ENCODE results near the gene SACM1L. TPM values are rescaled to one million over a fixed set of nuclear protein-coding genes. Genes with fewer than 3 reads are reported as not detected.

Gene SACM1L
- total RNA-seq, 1 experiment from 2014 or later: 30.1 TPM

DNA sequence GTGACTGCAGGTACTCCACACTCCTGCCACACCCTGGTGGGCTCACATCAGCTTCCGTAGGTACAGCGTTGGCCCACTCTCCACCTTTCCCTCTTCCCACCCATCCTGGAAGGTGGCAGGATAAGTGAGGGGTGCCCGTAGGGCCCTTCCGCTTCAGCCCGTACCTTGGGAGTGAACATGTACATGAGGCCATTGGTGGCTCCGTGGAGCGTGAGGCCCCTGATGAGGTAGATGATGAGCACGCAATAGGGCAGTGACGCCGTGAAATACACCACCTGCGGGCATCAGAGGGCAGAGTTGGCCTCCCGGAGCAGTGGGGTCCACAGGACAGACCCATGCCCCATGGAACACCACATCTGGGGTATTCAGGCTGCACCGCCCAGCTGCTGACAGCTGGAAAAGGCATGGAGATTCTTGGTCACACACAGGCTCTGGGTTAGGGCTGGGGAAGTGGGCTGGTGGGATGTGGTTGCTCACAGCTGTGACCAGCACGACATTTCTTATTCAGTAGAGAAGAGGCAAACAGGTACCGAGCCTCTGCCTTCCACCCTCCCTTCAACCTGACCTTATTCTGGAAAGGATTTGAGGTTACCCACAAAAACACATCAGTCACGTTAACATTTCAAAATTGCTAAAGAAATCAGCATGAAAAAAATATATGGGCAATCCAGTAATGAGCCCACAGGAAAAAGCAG, 83.3 kb downstream of the SACM1L start:
- no peaks in the 10 kb centered on the region for H3K4me1 ChIP-seq (ENCODE audit: insufficient read depth, low read length)
- no peak overlapping the region for H3K9ac ChIP-seq (ENCODE audit: low read length)
- no peaks in the 10 kb centered on the region for H3K79me2 ChIP-seq (ENCODE audit: low read length)
- BruUV-seq (replicated peaks): no TSS peak
- no peak overlapping the region for H3K4me2 ChIP-seq (ENCODE audit: low read length)
- DNase-seq (no peak), ATAC-seq (no peak)
- H3K27me3 ChIP-seq (ENCODE audit: low read length): no peaks in the 10 kb centered on the region
- H3K9me2 ChIP-seq (replicated peaks; ENCODE audit: low read length): no peaks in the 10 kb centered on the region
- H2AFZ ChIP-seq (ENCODE audit: low read length): no peak overlapping the region
- CTCF ChIA-PET: no interaction called here
- H3F3A ChIP-seq (ENCODE audit: low read length, unreplicated experiment): no peaks in the 10 kb centered on the region
- H3K36me3 ChIP-seq (ENCODE audit: low read depth, low read length): no peaks in the 10 kb centered on the region
- no peaks in the 10 kb centered on the region for H3K9me3 ChIP-seq (ENCODE audit: low read length)
- TF ChIP-seq, protein P1, sequence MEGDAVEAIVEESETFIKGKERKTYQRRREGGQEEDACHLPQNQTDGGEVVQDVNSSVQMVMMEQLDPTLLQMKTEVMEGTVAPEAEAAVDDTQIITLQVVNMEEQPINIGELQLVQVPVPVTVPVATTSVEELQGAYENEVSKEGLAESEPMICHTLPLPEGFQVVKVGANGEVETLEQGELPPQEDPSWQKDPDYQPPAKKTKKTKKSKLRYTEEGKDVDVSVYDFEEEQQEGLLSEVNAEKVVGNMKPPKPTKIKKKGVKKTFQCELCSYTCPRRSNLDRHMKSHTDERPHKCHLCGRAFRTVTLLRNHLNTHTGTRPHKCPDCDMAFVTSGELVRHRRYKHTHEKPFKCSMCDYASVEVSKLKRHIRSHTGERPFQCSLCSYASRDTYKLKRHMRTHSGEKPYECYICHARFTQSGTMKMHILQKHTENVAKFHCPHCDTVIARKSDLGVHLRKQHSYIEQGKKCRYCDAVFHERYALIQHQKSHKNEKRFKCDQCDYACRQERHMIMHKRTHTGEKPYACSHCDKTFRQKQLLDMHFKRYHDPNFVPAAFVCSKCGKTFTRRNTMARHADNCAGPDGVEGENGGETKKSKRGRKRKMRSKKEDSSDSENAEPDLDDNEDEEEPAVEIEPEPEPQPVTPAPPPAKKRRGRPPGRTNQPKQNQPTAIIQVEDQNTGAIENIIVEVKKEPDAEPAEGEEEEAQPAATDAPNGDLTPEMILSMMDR (conservative IDR thresholded peaks at IDR 0.05; ENCODE audit: low read depth, low read length): no peak
- no peak for TF ChIP-seq EZH2phosphoT487 (IDR thresholded peaks at IDR 0.05; ENCODE audit: borderline replicate concordance, low read length)
- no peak for TF ChIP-seq EZH2 (IDR thresholded peaks at IDR 0.05; ENCODE audit: low read length, unreplicated experiment)
- H3K4me3 ChIP-seq (ENCODE audit: low read length): no peak overlapping the region
- H4K20me1 ChIP-seq (ENCODE audit: low read length): no peaks in the 10 kb centered on the region
- no peak overlapping the region for H3K27ac ChIP-seq (ENCODE audit: low read length)
- POLR2A ChIA-PET (ENCODE audit: unreplicated experiment): no interaction called here
- intact Hi-C loops (cut with micrococcal nuclease): no loop called here

- Histone ChIP-seq H2AFZ (ENCODE audit: low read length) (no peak overlapping the region), H3F3A (ENCODE audit: low read length, unreplicated experiment) (no peaks in the 10 kb centered on the region), H3K4me2 (ENCODE audit: low read length) (no peak overlapping the region), H3K9me2 (replicated peaks; ENCODE audit: low read length) (no peaks in the 10 kb centered on the region), H3K27me3 (ENCODE audit: low read length) (no peaks in the 10 kb centered on the region), H3K9ac (ENCODE audit: low read length) (no peak overlapping the region), H3K27ac (ENCODE audit: low read length) (no peak overlapping the region), H3K79me2 (ENCODE audit: low read length) (no peaks in the 10 kb centered on the region), H4K20me1 (ENCODE audit: low read length) (no peaks in the 10 kb centered on the region), H3K9me3 (ENCODE audit: low read length) (no peaks in the 10 kb centered on the region), H3K4me1 (ENCODE audit: insufficient read depth, low read length) (no peaks in the 10 kb centered on the region), H3K4me3 (ENCODE audit: low read length) (no peak overlapping the region), H3K36me3 (ENCODE audit: low read depth, low read length) (no peaks in the 10 kb centered on the region)
- intact Hi-C loops (cut with micrococcal nuclease): no loop called here
- no peak for TF ChIP-seq EZH2 (IDR thresholded peaks at IDR 0.05; ENCODE audit: low read length, unreplicated experiment)
- TF ChIP-seq EZH2phosphoT487 (IDR thresholded peaks at IDR 0.05; ENCODE audit: borderline replicate concordance, low read length): no peak
- TF ChIP-seq, protein P1 (conservative IDR thresholded peaks at IDR 0.05; ENCODE audit: low read depth, low read length): no peak
- ChIA-PET POLR2A (ENCODE audit: unreplicated experiment) (no interaction called here), CTCF (no interaction called here)
- no TSS peak for BruUV-seq (replicated peaks)
- ATAC-seq: no peak
- no peak for DNase-seq
Observed at GRCh38 chr3:45773072-45773471, 83.9 kb downstream of the SACM1L start.

DNA sequence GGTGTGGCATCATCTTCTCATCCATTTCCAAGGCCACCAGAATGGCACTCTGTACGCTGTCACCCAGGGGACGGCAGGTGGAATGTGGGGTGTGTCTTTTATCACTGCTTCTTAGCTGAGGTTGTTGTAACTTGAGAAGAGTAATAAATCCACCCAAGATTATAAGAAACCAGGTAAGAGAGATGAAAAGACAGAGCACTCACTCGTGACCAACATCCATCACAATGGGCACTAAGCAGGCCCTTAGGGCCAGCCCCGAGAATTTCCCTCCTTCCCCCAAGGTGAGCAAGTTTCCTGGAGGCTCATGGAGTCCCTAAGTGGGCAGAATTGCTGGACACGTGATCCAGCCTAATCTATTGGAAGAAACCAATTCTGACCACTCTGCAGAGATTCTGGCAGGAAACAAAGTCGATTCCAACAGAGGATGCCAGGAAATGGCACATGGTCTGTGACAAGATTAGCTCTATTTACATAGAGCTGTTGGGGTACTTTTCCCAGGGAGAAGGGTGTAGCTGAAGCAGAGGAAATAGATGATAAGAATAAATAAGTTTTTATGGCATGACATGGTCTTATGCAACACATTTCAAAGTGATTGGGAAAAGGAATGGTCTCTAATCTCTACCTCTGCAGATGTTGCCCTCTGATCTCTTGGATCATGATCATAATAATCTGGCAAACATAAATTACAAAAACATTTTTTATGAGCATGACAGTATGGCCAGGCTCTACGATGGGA, 84.7 kb downstream of the SACM1L start:
- Histone ChIP-seq H3K79me2 (ENCODE audit: low read length) (no peaks in the 10 kb centered on the region), H3K4me3 (ENCODE audit: low read length) (no peak overlapping the region), H3K9me2 (replicated peaks; ENCODE audit: low read length) (no peaks in the 10 kb centered on the region), H3K4me1 (ENCODE audit: insufficient read depth, low read length) (no peaks in the 10 kb centered on the region), H3K27me3 (ENCODE audit: low read length) (no peaks in the 10 kb centered on the region), H4K20me1 (ENCODE audit: low read length) (no peaks in the 10 kb centered on the region), H3K27ac (ENCODE audit: low read length) (no peak overlapping the region), H3K36me3 (ENCODE audit: low read depth, low read length) (no peaks in the 10 kb centered on the region), H3K9ac (ENCODE audit: low read length) (no peak overlapping the region), H3F3A (ENCODE audit: low read length, unreplicated experiment) (no peaks in the 10 kb centered on the region), H2AFZ (ENCODE audit: low read length) (no peak overlapping the region), H3K4me2 (ENCODE audit: low read length) (no peak overlapping the region), H3K9me3 (ENCODE audit: low read length) (no peaks in the 10 kb centered on the region)
- no peak; the same call in 1 of the 2 replicates for ATAC-seq
- ChIA-PET CTCF (no interaction called here), POLR2A (ENCODE audit: unreplicated experiment) (interaction anchor here (0.5 to 0.6 kb wide), 2 partner anchors 74 to 250 kb away, joined by 4 to 14 read pairs; no protein-coding TSS in a partner anchor)
- TF ChIP-seq, protein P1 (conservative IDR thresholded peaks at IDR 0.05; ENCODE audit: low read depth, low read length): no peak
- TF ChIP-seq EZH2phosphoT487 (IDR thresholded peaks at IDR 0.05; ENCODE audit: borderline replicate concordance, low read length): no peak
- no peak for TF ChIP-seq EZH2 (IDR thresholded peaks at IDR 0.05; ENCODE audit: low read length, unreplicated experiment)
- BruUV-seq (replicated peaks): no TSS peak
- intact Hi-C loops (cut with micrococcal nuclease): no loop called here
- DNase-seq: peak; percentile 11
